Hematopoietic multipotent progenitor cell treated with erythropoietin and hydrocortisone succinate and interleukin-3 and kit ligand, for 4 days (in vitro differentiated cells): Measurements from ENCODE around the gene SMAD3.

Experiments used
- DNase-seq: peaks from one replicate; pipeline ENCODE4 v3.0.0-alpha.2; 2015

Gene SMAD3

DNA sequence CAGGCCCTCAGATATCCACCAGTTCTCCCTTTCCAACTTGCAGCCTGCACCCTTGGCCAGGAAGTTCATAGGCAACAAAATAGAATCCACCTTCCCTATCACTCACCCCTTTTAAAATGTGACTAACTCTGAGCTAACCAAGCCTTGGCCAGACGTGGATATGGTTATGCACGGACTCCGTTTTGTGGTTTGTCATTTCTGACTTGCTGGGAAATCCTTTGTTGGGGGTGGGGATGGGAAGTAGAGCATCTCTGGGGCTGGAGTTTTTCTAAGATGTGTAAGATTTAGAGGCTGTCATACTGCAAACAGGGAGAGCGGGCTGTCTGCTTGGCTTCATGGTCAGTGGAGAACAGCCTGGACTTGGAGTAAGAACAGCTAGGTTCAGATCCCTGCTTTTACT lies 62.6 kb downstream of the SMAD3 start:
- DNase-seq: no peak

DNA sequence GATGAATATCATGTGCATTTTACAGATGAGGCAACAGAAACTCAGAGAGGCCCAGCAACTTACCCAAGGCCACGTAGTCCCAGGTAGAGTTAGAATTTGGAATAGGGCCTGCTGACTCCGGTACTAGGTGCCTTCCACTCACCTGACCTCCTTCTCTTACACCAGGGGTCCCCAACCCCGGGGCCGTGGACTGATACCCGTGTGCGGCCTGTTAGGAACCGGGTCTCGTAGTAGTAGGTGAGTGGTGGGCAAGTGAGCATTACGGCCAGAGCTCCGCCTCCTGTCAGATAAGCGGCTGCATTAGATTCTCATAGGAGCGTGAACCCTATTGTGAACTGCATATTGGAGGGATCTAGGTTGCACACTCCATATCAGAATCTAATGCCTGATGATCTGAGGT lies 64.8 kb downstream of the SMAD3 start:
- DNase-seq: no peak

DNA sequence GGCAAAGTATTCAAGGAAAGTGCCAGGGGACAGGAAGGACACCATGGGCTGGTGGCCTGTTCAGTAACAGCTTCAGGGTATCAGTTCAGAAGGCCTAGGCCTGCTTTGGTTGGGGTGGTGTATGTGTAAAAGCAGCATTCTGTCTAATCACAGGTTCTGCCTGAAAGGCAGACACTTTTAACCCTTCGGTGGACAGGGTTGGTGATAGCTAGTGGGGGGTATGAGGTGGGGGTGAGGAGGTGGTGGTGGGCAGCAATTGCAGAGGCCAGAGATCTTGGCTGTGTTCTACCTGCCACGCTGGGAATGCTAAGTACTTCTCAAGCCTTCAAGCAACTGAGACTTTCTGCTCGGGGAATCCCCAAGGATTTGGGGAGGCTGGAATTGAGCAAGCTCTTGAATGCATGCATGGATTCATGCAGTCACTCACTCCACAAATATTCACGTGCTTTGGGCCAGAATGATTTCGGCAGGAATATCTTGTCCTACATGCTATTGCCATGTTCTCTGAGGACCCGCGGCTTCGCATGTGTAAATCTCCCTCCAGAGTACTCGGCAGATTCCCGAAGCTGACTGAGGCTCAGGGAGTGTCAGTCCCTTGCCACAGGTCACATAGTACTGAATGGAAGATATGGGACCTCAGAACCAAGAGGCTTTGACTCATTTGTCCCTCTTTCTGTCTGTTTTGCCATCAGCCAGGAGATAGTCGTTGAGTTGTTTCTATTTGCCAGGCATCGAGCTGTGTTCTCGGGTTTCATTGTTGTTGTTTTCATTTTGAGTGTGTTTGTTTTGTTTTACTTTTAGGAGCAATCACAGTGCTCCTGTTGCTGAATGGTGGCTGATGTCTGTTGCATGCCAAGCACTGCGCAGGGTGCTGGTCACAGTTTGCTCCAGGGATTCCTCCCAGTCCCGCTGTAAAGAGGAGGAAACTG lies 65.5 kb downstream of the SMAD3 start:
- no peak for DNase-seq

DNA sequence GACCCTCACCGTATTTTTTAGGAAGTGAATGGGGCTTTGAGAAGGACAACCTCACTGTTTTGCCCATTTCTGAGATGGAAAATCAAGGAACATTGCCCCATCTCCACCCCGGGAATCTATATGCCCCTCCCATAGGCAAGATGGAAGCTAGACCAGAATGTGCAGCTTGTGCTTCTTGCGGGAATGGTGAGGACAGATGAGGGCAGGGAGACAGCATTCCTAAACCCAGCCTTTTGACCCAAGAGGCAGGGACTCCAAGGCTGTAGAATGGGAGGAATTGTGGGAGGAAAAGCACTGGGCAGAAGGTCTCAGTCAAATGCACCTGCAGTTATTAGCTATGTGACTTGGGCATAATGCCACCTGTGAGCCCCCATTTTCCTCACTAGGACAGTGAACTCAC lies 66.9 kb downstream of the SMAD3 start:
- no peak for DNase-seq

DNA sequence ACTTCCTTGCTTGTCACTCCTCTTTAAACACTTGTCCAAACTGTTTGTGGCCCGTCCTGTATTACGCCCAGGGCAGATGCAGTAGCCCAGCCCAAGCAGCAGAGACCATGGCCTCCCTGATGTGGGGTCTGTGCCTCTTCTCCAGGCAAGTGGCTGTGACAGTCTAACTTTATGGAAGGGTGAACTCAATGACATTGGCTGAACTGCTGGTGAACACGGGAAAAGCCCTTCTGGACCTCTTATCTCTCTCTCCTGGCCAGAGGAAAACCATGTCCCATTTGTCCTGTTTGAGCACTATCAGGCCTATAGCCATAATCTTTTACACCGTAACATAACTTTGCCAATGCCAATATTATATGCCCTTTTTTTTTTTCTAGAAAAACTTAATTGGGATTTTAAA lies 67.6 kb downstream of the SMAD3 start:
- no peak for DNase-seq

DNA sequence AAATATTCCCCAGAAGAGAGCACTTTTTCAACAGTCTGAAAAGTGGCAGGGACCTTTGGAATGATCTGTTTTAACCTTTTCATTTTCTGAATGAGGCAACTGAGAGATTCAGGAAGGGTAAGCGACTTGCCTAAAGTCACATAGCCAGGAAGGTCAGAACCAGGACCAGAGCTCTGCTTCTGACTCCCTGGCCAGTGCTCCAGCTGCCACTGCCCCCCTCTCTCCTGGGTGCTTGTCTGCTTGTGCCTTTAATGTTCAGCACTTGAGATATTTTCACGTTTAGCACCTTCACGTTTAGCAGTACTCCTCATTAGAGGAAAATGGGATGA lies 68.3 kb downstream of the SMAD3 start:
- DNase-seq: no peak

DNA sequence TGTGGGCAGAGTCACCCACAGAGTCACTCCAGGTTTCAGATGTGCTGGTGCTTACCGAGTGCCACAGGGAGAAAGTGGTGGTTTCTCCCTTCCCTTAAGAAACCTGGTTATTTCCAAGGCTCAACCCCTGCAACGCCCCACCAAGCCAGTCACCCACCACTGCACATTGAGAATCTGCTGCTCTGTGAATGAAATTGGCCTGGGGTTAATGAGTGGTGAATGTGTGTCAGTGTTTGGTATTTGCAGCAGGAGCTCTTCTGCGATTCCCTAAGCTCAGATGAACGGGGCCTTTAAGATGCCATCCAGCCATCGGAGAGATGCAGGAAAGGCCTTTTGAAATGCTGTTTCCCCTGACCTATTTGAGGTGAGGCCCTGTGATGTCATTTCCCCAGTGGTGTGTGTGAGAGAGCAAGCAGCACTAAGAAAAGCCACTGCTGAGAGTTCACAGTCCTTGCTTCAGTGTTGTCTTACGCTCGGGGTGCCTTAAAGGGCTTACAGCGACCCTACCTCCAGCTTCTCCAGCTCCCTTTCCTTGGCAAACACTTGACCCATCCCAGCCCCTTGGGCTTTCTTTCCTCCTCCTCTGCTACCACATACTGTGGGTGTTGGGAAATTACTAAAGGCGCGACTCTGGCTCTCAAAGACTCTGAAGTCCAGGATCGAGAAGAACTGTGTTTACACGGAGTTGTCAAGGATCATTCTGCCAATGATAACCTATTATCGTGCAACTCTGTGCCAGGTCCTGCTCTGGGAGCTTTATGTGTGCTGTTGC lies 68.9 kb downstream of the SMAD3 start:
- DNase-seq: no peak

DNA sequence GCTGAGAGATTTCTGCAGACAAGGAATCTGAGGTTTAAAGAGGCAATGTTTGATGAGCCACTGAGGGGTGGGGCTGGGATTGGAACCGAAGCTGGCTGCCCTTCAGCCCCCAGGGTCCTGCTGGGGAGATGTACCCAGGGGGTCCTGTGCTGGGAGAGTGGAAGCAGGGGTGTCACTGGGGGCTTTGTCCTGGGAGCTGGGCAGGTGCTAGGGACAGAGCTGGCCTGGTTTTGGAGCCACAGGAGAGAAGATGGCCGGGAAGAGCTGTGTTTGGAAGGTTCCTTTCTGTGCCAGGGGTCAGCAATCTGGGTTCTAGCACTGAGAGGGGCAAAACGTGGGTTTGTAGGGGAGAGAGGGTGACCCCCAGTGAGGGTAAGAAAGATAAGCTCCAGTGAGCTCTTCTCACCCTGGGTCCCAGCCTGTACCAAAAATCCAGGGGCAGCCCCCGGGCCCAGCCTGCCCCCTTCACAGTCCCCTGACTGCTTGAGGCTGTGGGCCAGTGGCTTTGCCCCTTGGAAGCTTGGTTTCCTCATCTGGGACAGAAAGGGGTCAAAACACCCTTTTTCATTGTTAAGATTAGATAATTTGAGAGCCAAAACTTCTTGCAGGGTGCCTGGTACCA lies 69.6 kb downstream of the SMAD3 start:
- DNase-seq: no peak

DNA sequence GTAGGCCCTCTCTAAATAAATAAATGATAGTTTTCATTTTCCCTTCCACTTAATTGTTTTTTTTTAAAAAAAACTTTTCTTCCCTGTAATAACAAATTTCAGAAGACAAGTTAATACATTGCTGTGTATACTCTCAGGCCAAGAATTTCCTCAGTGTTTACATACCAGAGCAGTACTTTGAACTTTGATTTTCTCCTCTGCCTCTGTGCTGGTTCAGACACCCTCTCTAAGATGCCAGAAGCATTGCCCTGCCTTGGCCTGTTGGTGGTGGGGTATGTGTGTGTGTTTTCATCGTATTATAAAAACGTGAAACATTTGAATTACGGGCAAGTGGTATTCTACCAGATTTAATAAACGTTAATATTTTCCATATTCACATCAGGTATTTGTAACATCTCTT lies 70.1 kb downstream of the SMAD3 start:
- DNase-seq: no peak

DNA sequence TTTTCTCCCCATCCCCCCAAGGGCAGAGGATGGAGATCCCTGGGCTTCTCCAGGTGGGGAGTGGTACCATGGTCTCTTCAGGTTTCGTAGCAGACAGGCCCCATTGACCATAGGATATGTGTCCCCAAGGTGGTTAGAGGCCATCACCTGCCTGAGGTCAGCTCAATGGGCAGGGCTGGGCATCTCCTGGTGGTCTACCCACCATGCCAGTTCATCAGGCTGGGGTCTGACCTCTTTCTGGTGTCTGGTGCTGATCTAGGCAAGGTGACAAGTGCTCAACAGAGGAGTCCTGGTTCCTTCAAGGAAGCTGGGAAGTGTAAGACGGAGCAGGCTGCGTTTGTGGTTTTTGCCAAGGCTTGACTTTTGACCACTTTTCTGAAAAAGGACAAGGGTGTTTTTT lies 71.4 kb downstream of the SMAD3 start:
- DNase-seq: no peak

DNA sequence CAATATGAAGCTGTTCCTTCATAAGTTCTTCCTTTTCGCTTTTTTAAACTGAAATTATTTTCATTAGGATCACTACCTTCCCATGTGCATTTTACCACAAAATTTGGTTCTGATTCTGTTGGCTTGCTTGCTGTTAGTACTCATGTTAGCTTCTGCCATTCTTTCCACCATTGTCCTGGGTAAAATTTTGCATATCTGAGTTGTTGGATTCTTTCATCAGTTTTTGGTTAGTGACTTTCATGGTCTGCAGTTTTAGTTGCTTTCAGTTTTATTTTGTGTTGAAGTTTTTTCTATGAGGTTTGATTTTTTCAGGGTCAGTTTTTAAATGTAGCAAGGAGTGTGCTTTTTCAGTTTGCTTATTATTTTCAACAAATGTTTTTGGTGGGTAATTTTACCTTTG lies 71.9 kb downstream of the SMAD3 start:
- no peak for DNase-seq

DNA sequence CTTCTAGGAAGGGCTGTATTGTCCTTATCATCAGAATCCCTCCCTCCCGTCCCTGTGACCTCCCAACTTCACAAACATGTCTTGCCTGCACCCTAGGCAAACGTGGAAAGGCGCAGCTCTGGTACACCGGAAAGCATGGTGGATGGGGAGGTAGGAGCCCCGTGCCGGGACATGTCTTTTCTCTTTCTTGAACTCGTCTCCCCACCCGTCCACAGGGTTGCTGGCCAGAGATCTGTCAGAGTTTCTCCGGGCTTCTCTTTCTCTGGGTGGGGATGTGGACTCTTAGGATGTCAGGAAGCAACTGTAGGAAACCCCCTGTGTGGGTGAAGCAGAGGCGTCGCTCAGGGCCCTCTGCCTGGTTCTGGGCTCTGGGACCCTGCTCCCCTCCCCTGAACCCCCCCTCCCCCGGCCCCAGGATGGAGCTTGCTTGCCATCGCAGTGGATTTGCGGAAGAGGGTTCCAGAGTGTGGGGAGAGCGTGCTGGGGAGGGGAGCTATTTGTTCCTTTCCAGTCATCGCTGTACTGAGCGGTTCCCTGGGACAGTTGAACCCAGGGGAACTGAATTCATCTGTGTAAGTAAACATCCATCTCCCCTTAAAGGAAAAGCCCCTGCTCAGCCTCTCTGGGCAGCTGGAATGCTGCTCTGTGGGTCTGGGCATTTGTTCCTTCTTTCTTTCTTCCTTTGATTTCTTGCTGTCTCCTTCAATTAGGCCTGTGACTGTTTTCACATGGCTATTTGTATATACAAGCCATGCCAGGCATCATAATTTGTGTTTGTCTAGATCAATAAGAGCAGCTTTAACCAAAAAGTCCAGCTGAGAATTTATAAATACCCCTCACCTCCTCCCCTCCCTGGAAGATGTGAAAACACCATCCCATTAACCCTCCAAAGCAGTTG lies 72.8 kb downstream of the SMAD3 start:
- no peak for DNase-seq

DNA sequence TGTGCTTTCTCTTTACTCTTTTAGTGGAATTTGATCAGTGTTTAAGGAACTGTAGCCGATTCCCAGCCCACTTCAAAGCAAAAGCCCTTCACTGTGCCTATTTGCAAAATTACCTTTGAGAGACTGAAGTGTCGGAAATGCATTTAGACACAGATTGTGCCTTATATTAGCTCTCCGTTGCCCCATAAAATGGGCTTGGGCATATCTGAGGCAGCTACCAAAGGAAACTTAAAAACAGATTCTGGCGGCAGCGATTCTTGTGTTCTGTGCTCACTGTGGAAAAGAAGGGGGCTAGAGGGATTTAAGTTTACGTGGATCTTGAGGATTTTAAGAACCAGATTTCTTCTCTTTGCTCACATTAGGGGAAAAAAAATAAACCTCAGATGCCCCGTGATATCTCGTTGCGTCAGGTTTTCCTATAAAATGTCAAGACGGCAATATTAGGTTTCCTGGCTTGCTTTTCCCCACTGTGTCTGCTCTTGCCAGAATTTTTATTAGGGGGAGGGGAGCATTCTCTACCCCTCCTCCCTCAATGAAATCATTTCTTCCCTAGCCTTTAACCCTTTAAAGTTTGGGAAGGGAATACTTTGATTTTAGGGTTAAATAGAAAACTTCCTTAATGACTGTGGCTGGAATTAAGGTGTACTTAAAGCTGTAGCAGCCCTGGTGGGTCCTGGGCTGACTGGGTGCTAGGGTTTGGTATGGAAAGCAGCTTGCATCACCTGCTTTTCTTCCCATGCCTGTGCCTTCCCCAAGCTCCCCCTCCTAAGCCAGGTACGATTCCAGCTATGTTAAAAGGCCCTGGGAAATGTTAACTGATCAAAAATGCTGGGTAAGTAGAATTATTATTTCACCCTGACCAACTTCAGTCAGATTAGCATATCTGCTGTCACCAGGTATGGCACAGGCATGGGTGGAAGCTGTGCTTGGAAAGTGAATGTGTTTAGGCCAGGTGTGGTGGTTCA lies 73.8 kb downstream of the SMAD3 start:
- DNase-seq: no peak

DNA sequence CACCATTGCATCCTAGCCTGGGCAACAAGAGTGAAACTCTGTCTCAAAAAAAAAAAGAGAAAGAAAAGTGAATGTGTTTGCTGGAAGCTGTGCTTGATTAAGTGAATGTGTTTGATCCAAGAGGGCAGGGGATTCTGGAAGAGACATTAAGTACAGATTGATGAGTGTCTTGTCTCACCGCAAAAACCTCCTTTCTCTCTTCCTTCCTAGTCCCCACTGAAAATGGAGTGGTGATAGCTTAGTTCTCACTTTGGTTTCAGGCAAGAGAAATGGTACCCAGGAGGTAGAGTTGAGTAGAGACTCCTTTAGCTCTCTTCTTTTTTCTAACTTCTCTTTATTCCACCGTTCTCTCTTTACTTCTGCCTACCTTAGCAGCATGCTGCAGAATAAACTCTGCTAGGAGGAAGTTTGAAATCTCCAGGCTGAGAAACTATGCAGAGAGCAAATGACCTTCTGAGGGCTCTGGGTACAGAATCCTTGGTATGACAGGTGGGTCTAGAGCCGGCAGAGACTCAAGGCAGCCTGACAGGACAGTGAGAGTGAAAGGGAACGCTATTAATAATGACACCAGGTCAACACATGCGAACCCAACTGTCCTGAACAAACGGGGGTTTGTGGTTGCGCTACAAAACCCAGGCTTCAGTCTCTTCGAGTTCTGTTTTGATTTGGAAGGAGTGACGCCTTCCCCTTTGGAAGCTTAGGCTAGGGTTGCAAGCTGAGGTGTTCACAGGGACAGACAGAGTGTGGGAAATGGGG lies 74.9 kb downstream of the SMAD3 start:
- DNase-seq: no peak

DNA sequence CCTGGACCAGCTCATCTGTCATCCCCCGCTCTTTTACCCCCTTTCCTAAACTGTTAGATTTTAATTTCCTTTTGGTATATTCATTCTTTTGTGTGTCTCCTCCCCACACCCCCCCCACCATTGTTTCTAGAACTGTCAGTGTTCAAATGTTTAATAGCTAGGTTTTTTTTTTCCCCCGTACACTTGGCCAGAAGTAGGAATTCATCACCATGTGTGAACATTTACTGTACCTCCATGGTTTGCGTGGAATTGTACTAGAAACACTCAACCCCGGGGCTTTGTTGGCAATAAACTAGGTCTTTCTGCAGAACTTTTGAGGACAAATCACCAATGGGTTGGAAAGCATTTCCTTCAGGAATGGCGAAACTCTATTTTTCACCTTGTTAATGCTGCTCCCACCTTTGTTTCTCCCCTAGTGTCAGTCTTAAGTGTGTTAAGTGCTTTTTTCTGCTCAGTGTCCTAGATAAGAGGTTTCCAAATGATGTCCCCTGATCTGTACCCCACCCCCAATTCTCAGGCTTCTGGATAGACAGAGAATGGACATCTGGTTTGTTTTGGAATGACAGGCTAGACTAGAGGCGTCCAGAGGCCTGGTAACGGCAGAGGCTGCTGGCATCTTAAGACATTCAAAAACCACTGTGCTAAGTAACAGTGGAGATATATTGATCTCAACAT lies 76.8 kb downstream of the SMAD3 start:
- DNase-seq: no peak

DNA sequence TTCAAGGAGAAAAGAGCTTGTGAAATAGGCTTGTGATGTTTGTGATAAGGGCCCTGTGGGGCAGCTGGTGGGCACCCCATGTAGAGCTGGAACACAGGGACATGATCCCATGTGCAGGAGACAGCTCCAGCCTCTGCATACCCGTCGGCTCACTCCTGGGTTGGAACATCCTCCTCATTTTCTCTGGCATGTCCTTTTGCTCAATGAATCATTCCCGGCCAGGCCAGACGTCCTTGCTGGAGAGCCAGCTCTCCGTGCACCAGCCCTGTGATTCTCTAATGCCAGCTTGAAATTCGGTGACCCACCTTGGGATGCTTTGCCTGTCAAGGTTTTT lies 77.3 kb downstream of the SMAD3 start:
- no peak for DNase-seq

DNA sequence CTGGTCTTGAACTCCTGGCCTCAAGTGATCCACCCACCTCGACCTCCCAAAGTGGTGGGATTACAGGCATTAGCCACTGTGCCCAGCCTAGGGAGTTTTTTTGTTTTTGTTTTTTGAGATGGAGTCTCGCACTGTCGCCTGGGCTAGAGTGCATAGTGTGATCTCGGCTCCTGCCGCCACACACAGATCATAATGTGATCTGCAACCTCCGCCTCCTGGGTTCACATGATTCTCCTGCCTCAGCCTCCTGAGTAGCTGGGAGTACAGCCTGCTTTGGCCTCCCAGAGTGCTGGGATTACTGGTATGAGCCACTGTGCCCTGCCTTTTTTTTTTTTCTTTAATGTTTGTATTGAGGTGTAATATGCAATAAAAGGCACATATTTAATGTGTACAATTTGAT lies 78.2 kb downstream of the SMAD3 start:
- DNase-seq: no peak

DNA sequence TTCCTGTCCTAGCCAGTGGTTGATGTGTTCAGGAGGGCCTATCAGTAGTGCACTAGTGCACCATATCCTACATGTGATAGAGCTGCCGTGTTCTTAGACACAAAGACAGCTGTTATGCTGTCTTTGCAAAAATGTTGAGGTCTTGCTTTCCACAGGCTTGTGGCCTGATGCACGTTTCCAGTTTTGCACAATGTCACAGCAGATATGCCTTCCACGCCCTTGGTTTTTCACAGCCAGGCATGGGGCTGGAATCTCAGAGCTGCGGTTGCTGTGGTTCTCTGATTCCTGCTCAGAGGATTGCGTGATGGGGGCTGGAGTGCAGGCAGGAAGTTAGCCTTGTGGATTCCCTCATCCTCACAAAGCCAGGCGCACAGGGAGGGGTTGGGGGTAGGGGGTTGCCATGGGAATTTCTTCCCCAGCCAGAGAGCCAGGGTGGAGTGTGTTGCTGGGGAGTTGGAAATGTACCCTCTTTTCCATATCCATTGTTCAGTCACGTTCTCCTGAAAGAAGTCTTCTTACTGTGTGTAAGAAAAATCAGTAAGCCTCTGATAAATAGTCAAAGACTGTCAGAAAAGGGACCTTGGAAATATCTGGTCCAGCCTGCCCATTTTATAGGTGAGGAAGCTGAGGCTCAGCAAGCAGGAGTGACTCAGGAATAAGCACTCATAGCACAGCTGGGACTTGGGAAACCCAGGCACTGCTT lies 79.4 kb downstream of the SMAD3 start:
- peak; percentile 67 for DNase-seq

DNA sequence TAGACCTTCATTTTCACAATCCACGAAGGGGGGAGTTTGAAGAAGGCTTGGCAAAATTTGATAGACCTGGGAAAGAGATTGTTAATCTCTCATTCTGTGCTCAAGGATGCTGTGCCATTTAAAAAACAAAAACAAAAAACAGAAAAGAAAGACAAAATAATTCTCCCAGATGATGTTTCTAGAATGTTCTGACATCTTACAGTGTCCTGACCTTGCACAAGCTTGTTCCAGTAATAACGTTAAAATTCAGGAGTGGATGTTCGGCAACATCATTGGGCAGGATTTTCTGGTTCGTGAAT lies 79.9 kb downstream of the SMAD3 start:
- DNase-seq: no peak

DNA sequence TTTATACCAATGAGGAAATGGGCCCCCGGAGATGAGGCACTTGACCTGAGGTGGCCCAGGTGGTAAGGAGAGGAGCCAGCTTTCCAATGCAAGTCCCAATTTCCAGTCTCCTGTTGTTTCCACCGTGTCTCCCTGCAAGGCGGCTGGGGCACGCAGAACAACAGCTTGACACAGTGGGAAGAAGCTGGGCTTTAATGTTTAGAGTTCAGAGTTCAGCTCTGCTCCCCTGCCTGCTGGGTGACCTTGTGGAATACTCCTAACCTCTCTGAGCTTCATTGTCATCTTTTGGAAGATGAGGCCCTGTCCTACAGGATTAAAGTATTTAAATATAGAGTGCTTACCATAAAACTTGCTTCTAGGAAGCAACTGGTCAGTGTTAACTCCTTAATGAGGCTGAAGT lies 80.3 kb downstream of the SMAD3 start:
- DNase-seq: no peak
